K562 (cell line): ENCODE measurements around the gene NUBPL. TPM values are rescaled to one million over a fixed set of nuclear protein-coding genes. Genes with fewer than 3 reads are reported as not detected.
A peak's percentile ranks its signal among the peaks of the same experiment; 100 is the strongest.

Experiments
- ATAC-seq: fragments of 200-7000 bp; cut with Tn5 transposase; 3 replicates; pipeline ENCODE4 v1.9.1; 2020; ENCODE audit warnings: moderate library complexity
- BruUV-seq: library from RNA; stranded (reverse); fragments of 400-500 nt; replicated peaks from 2 replicates; lab custom pipeline; 2021; lab: Mats Ljungman, UMichigan
- CTCF ChIA-PET: fragments of 300-600 bp; formaldehyde crosslinking; extraction: SDS; loops from one replicate; lab custom pipeline; 2021; ENCODE audit warnings: low intra/inter-chr PET ratio; lab: Yijun Ruan, JAX
- POLR2A ChIA-PET: fragments of 300-600, 350-650 bp; sonication (Branson Sonifier 250); formaldehyde crosslinking; extraction: SDS; loops from one replicate; lab custom pipeline; 2021; ENCODE audit warnings: antibody characterized with exemption, inconsistent platforms; lab: Yijun Ruan, JAX
- DNase-seq, 4 experiments: peaks; one replicate each; pipeline versions ENCODE4 v3.0.0 to v3.0.0-alpha.2; 2011 to 2018; ENCODE audit warnings: low spot score in 3 of 4, mixed read lengths in 3 of 4; ENCODE audit errors: extremely low read depth in 1 of 4
- FAIRE-seq: peaks from 2 replicates; lab custom pipeline; 2011; peaks lifted over from hg19 to GRCh38; lab: Jason Lieb, UNC
- H2AFZ ChIP-seq: 2 replicates; pipeline ENCODE4 v1.6.0; 2011; ENCODE audit warnings: low read depth, low read length, control low read depth, inconsistent platforms
- H3K27ac ChIP-seq: fragments of 200-600 bp; 3 replicates; pipeline ENCODE4 v1.8.0; 2011; ENCODE audit warnings: low read depth, mild to moderate bottlenecking, control low read depth, inconsistent platforms, low read length, moderate library complexity, mixed read lengths; ENCODE audit errors: extremely low read depth
- H3K27me3 ChIP-seq, 2 experiments: fragments of 300-600 bp in 1 of 2; 2 replicates in 1 of 2; 3 replicates in 1 of 2; pipeline versions ENCODE4 v1.6.0 to v1.8.0; 2011; ENCODE audit warnings: inconsistent platforms in 2 of 2, low read length in 2 of 2, mild to moderate bottlenecking in 1 of 2, mixed read lengths in 1 of 2, moderate library complexity in 1 of 2; ENCODE audit not compliant: control insufficient read depth in 2 of 2, insufficient read depth in 2 of 2
- H3K36me3 ChIP-seq: fragments of 300-600 bp; 3 replicates; pipeline ENCODE4 v1.8.0; 2011; ENCODE audit warnings: mild to moderate bottlenecking, low read length, inconsistent platforms; ENCODE audit not compliant: control insufficient read depth, insufficient read depth
- H3K4me1 ChIP-seq, 2 experiments: fragments of 200-600 bp in 1 of 2; replicated peaks in 1 of 2; 2 replicates in 1 of 2; 3 replicates in 1 of 2; pipeline versions ENCODE4 v1.5.1 to v1.8.0; 2011; ENCODE audit warnings: inconsistent platforms in 2 of 2, low read length in 2 of 2, mild to moderate bottlenecking in 1 of 2, mixed read lengths in 1 of 2, moderate library complexity in 1 of 2; ENCODE audit not compliant: control insufficient read depth in 2 of 2, insufficient read depth in 2 of 2
- H3K4me2 ChIP-seq: 2 replicates; pipeline ENCODE4 v1.6.1; 2011; ENCODE audit warnings: low read length, control low read depth, inconsistent platforms, mixed read lengths; ENCODE audit not compliant: insufficient read depth
- H3K4me3 ChIP-seq: fragments of 200-600 bp; sonication (generic), shearing (Covaris generic); 2 replicates; pipeline ENCODE4 v1.5.1; 2016; ENCODE audit warnings: control low read depth, inconsistent platforms
- H3K79me2 ChIP-seq: fragments of 200-600 bp; 3 replicates; pipeline ENCODE4 v1.8.0; 2011; ENCODE audit warnings: low read length, inconsistent platforms; ENCODE audit not compliant: control insufficient read depth, insufficient read depth
- H3K9ac ChIP-seq, 2 experiments: 2 replicates each; pipeline versions ENCODE4 v1.6.0 to v1.6.1; 2011; ENCODE audit warnings: low read depth in 2 of 2, low read length in 2 of 2, control low read depth in 1 of 2, inconsistent platforms in 1 of 2, mild to moderate bottlenecking in 1 of 2, mixed read lengths in 1 of 2; ENCODE audit not compliant: insufficient read depth in 1 of 2
- H3K9me1 ChIP-seq: one replicate; pipeline ENCODE4 v1.6.0; 2011; ENCODE audit warnings: inconsistent platforms, mild to moderate bottlenecking, low read length, moderate library complexity; ENCODE audit not compliant: control insufficient read depth, insufficient read depth
- H3K9me3 ChIP-seq: replicated peaks from 2 replicates; pipeline ENCODE4 v1.5.1; 2011; ENCODE audit warnings: low read depth, low read length, inconsistent platforms; ENCODE audit not compliant: control insufficient read depth, insufficient read depth
- H4K20me1 ChIP-seq: replicated peaks from 2 replicates; pipeline ENCODE4 v1.6.1; 2011; ENCODE audit warnings: low read length, inconsistent platforms, mixed read lengths; ENCODE audit not compliant: control insufficient read depth, insufficient read depth
- PBX2 ChIP-seq, 2 experiments: IDR thresholded peaks in 1 of 2; conservative IDR thresholded peaks in 1 of 2; 2 replicates each; pipeline ENCODE4 v1.6.1; 2016; ENCODE audit warnings: low read depth in 2 of 2, mild to moderate bottlenecking in 1 of 2, missing compliant biosample characterization in 1 of 2, missing genetic modification characterization in 1 of 2, moderate library complexity in 1 of 2
- PPARD ChIP-seq: fragments of 250-450 bp; sonication (Bioruptor Pico); IDR thresholded peaks from 2 replicates; pipeline ENCODE4 v1.8.0; 2022; ENCODE audit warnings: inconsistent platforms, mild to moderate bottlenecking, moderate library complexity
- RBM34 ChIP-seq: fragments of 200-400 bp; formaldehyde crosslinking; IDR thresholded peaks from 2 replicates; pipeline ENCODE4 v1.6.1; 2018; ENCODE audit warnings: low read length, borderline replicate concordance; ENCODE audit not compliant: insufficient read depth
- ZNF512 ChIP-seq: IDR thresholded peaks from 2 replicates; pipeline ENCODE4 v1.6.1; 2016; ENCODE audit warnings: missing genetic modification characterization, missing compliant biosample characterization
- WGBS: fragments of 100-300 bp; shearing (Covaris generic); methylation state at CpG from one replicate; pipeline ENCODE4 v1.1.6; 2016; ENCODE audit warnings: low coverage, mixed read lengths; ENCODE audit not compliant: insufficient coverage; ENCODE audit errors: missing lambda C conversion rate; 5-methylcytosine and 5-hydroxymethylcytosine counted together
- in situ Hi-C: fragments of 300-500 bp; cut with MboI; formaldehyde crosslinking; loops from 4 replicates; pipeline ENCODE4 v1.15.0; 2018; ENCODE audit warnings: inconsistent platforms, mixed read lengths
- intact Hi-C: fragments of 100-400 bp; cut with micrococcal nuclease; formaldehyde crosslinking; loops from 2 replicates; pipeline ENCODE4 v1.14.2; 2022
- polyA plus RNA-seq, 8 experiments: library from polyadenylated mRNA; depleted of rRNA in 4 of 8; stranded (reverse) in 5 of 8; unstranded in 3 of 8; fragments of >200 nt; fragmentation: Nextera tagmentation in 2 of 8; fragmentation: Illumina TruSeq in 1 of 8; extraction: Ambion mirVana in 2 of 8; extraction: Trizol in 1 of 8; gene quantifications; 2 replicates each; pipeline versions ENCODE4 v1.2.1 to v1.2.3, GENCODE V29; 2011 to 2014; ENCODE audit warnings: inconsistent platforms in 1 of 8, missing spikeins in 1 of 8
- total RNA-seq, 7 experiments: library from RNA; depleted of rRNA in 6 of 7; stranded (reverse); fragments of >200 nt in 6 of 7; fragmentation: Illumina TruSeq in 2 of 7; extraction: Trizol in 2 of 7; gene quantifications; 2 replicates each; pipeline versions ENCODE4 v1.2.1 to v1.2.3, GENCODE V29; 2011 to 2021; ENCODE audit warnings: low replicate concordance in 1 of 7

Gene NUBPL
- total and polyA plus RNA-seq, 9 of the 15 experiments (the other 6 are each of a cell fraction or from before 2014, with no cell fraction given), result 3.2 to 8.7 (median 6.1) TPM

- in situ Hi-C loops, result no loop called here
- H3K4me3 ChIP-seq, result no peak overlapping the region
- ATAC-seq, result no peak
- DNase-seq, result no peak
- no peak for FAIRE-seq
- BruUV-seq, result no TSS peak
- no peaks in the 10 kb centered on the region for H4K20me1 ChIP-seq
- ChIA-PET CTCF (no interaction called here), POLR2A (no interaction called here)
- H2AFZ ChIP-seq, result no peak overlapping the region
- TF ChIP-seq PPARD (CRISPR knock-in tag) (no peak), RBM34 (no peak), PBX2 (CRISPR knock-in tag; IDR thresholded peaks at IDR 0.05; ENCODE audit: low read depth) (no peak), PBX2 (tag; conservative IDR thresholded peaks at IDR 0.05; ENCODE audit: low read depth) (no peak), ZNF512 (tag) (peak; percentile 58; the same call in 1 of the 2 replicates)
- no peak overlapping the region for H3K27ac ChIP-seq
- H3K27me3 ChIP-seq, result no peaks in the 10 kb centered on the region; a peak in 1 of 5 replicates
- peaks cover under 1 to 2% of the 10 kb centered on the region in 2 experiments; a peak in 3 of 5 replicates for H3K4me1 ChIP-seq
- no peaks in the 10 kb centered on the region for H3K9me3 ChIP-seq
- WGBS, result 10% methylated on average over 3 of the region's 4 CpGs
- no peaks in the 10 kb centered on the region for H3K36me3 ChIP-seq
- H3K9ac ChIP-seq, result no peak overlapping the region
- H3K9me1 ChIP-seq, result no peaks in the 10 kb centered on the region
- no peaks in the 10 kb centered on the region for H3K79me2 ChIP-seq
- no peak overlapping the region for H3K4me2 ChIP-seq
- intact Hi-C loops, result no loop called here
Measured at GRCh38 chr14:31887929-31888580, 326.9 kb downstream of the NUBPL start.
